Subcutaneous adipose tissue (tissue), 4 donors: ENCODE results near the gene NPAS3. TPM values are rescaled to one million over a fixed set of nuclear protein-coding genes. Genes with fewer than 3 reads are reported as not detected.

Experiments
- total RNA-seq, 4 donors: library from RNA; depleted of rRNA; stranded (reverse); fragments of >200 nt; gene quantifications; one replicate each; pipeline ENCODE4 v1.1.0, GENCODE V29; 2016
- TF ChIP-seq, protein P1 (sequence below): fragments of 450-650 bp; IDR thresholded peaks from one replicate; pipeline ENCODE4 v1.5.1; 2016; ENCODE audit warnings: low read depth, mild to moderate bottlenecking, control low read depth, antibody characterized with exemption, moderate library complexity

NPAS3 gene
- total RNA-seq, 4 donors from 2014 or later = 0.51 to 1.3 (median 1.0) TPM

DNA sequence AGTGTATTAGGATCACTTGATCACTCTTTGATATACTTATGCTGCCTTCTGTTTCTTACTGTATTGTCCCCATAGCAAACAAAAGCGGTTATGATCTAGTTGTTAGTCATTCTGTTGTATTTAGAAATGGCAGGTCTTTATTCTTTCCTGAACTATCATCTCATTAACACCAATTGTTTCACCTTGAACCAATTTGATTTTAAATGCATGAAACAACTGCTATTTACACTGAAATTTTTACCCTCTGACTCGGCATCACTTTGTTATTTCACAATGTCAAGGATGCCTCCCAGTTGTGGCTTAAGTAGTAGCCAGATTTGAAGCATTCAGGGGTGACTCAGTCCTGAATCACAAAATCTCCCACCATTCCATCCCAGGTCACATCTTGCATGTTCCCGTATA, 708.7 kb downstream of the NPAS3 start:
- TF ChIP-seq, protein P1, sequence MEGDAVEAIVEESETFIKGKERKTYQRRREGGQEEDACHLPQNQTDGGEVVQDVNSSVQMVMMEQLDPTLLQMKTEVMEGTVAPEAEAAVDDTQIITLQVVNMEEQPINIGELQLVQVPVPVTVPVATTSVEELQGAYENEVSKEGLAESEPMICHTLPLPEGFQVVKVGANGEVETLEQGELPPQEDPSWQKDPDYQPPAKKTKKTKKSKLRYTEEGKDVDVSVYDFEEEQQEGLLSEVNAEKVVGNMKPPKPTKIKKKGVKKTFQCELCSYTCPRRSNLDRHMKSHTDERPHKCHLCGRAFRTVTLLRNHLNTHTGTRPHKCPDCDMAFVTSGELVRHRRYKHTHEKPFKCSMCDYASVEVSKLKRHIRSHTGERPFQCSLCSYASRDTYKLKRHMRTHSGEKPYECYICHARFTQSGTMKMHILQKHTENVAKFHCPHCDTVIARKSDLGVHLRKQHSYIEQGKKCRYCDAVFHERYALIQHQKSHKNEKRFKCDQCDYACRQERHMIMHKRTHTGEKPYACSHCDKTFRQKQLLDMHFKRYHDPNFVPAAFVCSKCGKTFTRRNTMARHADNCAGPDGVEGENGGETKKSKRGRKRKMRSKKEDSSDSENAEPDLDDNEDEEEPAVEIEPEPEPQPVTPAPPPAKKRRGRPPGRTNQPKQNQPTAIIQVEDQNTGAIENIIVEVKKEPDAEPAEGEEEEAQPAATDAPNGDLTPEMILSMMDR = no peak

DNA sequence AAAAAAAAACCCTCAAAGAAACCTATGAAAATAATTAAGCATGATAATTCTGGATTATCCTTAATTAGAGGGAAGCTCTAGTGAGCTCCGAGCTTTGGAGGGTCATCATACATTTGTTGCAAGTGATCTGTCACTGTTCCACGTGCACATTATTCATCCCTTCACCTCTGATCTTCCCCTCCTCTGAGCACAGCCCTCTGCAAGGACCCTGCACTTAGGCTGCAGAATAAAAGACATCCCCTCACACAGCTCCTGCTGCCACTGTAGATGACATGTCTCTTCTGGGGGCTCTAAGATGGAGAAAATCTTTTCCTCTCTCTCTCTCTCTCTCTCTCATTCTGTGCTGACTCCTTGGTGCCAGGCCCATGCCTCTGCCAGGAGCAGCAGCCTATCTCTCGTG, 711.8 kb downstream of the NPAS3 start:
- TF ChIP-seq, protein P1 = no peak

DNA sequence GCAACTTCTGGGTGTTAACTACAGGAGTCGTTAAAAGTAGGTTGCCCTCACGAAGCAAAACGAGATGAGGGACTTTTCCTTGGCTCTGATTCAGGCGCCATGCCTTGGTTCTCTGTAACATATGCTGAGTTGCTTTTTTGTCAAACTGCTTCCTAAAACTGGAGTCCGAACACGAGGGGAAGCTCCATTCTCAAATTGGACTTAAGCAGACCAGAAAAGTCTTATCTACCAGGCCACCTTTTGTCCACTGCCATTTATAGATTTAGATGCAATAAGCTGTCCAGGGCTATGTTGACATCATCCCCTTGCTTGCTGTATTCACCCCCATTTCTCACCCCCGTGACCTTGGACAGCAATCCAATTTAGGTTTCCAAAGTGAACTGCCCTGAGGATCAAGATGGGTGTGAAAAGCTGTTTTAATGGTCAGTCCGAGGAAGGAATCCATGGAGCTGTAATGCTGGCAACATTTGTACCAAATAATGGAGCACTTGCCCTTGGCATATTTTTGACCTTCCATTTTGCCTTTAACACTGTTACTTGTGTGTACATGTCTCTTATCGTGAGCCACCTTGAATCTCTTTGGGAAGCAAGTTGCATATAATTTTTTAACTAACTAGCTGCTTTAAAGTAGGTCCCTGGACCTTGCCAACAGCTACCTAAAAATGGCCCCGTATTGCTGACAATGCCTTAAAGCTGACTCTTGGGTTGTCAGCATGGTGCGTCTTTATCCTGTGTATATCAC, 714.1 kb downstream of the NPAS3 start:
- TF ChIP-seq, protein P1 = no peak

GRCh38 chr14:33653308-33653695, 714.6 kb downstream of the NPAS3 start:
- TF ChIP-seq, protein P1 = no peak

DNA sequence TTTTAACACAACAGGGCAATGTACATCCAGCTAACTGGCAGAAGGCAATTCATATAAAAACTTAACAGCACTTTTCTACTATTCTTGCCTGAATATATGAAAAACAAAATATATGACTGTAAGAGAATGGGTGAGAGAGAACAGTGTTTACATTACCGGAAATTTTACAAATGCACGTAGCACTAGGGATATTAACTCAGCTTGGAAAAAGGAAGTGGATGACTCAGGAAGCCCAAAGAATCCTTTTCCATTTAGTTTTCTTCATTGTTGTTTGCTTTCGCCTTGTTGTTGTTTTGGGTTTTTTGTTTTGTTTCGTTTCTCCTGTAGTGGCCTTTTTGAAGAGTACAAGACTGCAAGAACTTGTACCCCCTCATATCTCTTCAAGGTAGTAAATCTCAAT, 716.7 kb downstream of the NPAS3 start:
- TF ChIP-seq, protein P1 = no peak

- TF ChIP-seq, protein P1 = no peak
These were observed 718.8 kb downstream of the NPAS3 start for GRCh38 chr14:33657476-33657875.

GRCh38 chr14:33660248-33660647, 721.6 kb downstream of the NPAS3 start:
- TF ChIP-seq, protein P1 = no peak
